MM.1S (cell line): ENCODE results near the gene PRSS27.
"Not testable (repeated sequence)": the region's sequence is repeated elsewhere in the genome, so short reads cannot be mapped to it uniquely, and the experiment has no call there.

Experiments used
- DNase-seq: peaks from one replicate; pipeline ENCODE4 v3.0.0-alpha.2; 2015
- H2AFZ ChIP-seq: fragments of 300-600 bp; sonication (generic); 2 replicates; pipeline ENCODE4 v1.6.0; 2016; ENCODE audit warnings: antibody characterized with exemption, low read length
- H3F3A ChIP-seq: fragments of 300-600 bp; sonication (generic); 2 replicates; pipeline ENCODE4 v1.6.1; 2016; ENCODE audit warnings: mild to moderate bottlenecking, antibody characterized with exemption, low read length, moderate library complexity, mixed read lengths; ENCODE audit not compliant: insufficient read depth
- H3K27ac ChIP-seq: fragments of 300-600 bp; sonication (generic); 2 replicates; pipeline ENCODE4 v1.5.1; 2016; ENCODE audit warnings: mild to moderate bottlenecking, low read length
- H3K27me3 ChIP-seq: fragments of 300-600 bp; sonication (generic); replicated peaks from 2 replicates; pipeline ENCODE4 v1.6.0; 2016; ENCODE audit warnings: low read length; ENCODE audit not compliant: insufficient read depth
- H3K36me3 ChIP-seq: fragments of 300-600 bp; sonication (generic); replicated peaks from 2 replicates; pipeline ENCODE4 v1.6.1; 2016; ENCODE audit warnings: mild to moderate bottlenecking, low read length, mixed read lengths; ENCODE audit not compliant: insufficient read depth
- H3K4me1 ChIP-seq: fragments of 300-600 bp; sonication (generic); 2 replicates; pipeline ENCODE4 v1.6.1; 2016; ENCODE audit warnings: low read length, mixed read lengths
- H3K4me2 ChIP-seq: fragments of 300-600 bp; sonication (generic); 2 replicates; pipeline ENCODE4 v1.6.0; 2016; ENCODE audit warnings: low read depth, low read length
- H3K4me3 ChIP-seq: fragments of 300-600 bp; sonication (generic); 2 replicates; pipeline ENCODE4 v1.5.1; 2016; ENCODE audit warnings: low read length, mixed read lengths
- H3K79me2 ChIP-seq: fragments of 300-600 bp; sonication (generic); 2 replicates; pipeline ENCODE4 v1.6.1; 2016; ENCODE audit warnings: mixed run types, low read length, mixed read lengths
- H3K9ac ChIP-seq: fragments of 300-600 bp; sonication (generic); 2 replicates; pipeline ENCODE4 v1.6.1; 2016; ENCODE audit warnings: low read length, mixed read lengths
- H3K9me2 ChIP-seq: fragments of 300-600 bp; sonication (generic); replicated peaks from 2 replicates; pipeline ENCODE4 v1.6.1; 2016; ENCODE audit warnings: mild to moderate bottlenecking, low read length, mixed read lengths; ENCODE audit not compliant: insufficient read depth
- H3K9me3 ChIP-seq: fragments of 300-600 bp; sonication (generic); replicated peaks from 2 replicates; pipeline ENCODE4 v1.6.1; 2016; ENCODE audit warnings: mild to moderate bottlenecking, low read length, mixed read lengths; ENCODE audit not compliant: insufficient read depth
- H4K20me1 ChIP-seq: fragments of 300-600 bp; sonication (generic); 2 replicates; pipeline ENCODE4 v1.6.1; 2016; ENCODE audit warnings: mild to moderate bottlenecking, low read length, moderate library complexity, mixed read lengths; ENCODE audit not compliant: insufficient read depth
- CTCF ChIP-seq: fragments of 300-600 bp; sonication (generic); IDR thresholded peaks from 2 replicates; pipeline ENCODE4 v1.5.1; 2016; ENCODE audit warnings: antibody characterized with exemption, low read length, mixed read lengths
- EZH2 ChIP-seq: fragments of 300-600 bp; sonication (generic); optimal IDR thresholded peaks from 2 replicates; pipeline ENCODE3; 2017; ENCODE audit warnings: low read depth, mild to moderate bottlenecking, antibody characterized with exemption, low read length, mixed read lengths
- EZH2phosphoT487 ChIP-seq: fragments of 300-600 bp; sonication (generic); IDR thresholded peaks from 2 replicates; pipeline ENCODE4 v1.6.1; 2018; ENCODE audit warnings: antibody characterized with exemption, low read length

Gene PRSS27

GRCh38 chr16:2697401-2697948 lies 22.5 kb downstream of the PRSS27 start:
- no peaks in the 10 kb centered on the region for H3F3A ChIP-seq
- no peaks in the 10 kb centered on the region for H3K27me3 ChIP-seq
- TF ChIP-seq EZH2phosphoT487 = no peak
- TF ChIP-seq EZH2 = no peak
- TF ChIP-seq CTCF = no peak
- H3K4me2 ChIP-seq = no peak overlapping the region
- H3K79me2 ChIP-seq = peaks cover 11% of the 10 kb centered on the region
- no peak overlapping the region for H3K9ac ChIP-seq
- no peaks in the 10 kb centered on the region for H3K4me1 ChIP-seq
- DNase-seq = no peak
- H3K27ac ChIP-seq = no peak overlapping the region
- H3K9me3 ChIP-seq = no peaks in the 10 kb centered on the region
- H3K9me2 ChIP-seq = no peaks in the 10 kb centered on the region
- H2AFZ ChIP-seq = no peak overlapping the region
- no peaks in the 10 kb centered on the region for H4K20me1 ChIP-seq
- no peak overlapping the region for H3K4me3 ChIP-seq
- H3K36me3 ChIP-seq = no peaks in the 10 kb centered on the region

GRCh38 chr16:2696601-2697250 lies 23.3 kb downstream of the PRSS27 start:
- DNase-seq, H2AFZ ChIP-seq, H3K36me3 ChIP-seq, H4K20me1 ChIP-seq, H3K4me1 ChIP-seq, H3K9me3 ChIP-seq, H3K27me3 ChIP-seq, H3K4me3 ChIP-seq, H3K4me2 ChIP-seq, H3F3A ChIP-seq, H3K9ac ChIP-seq, H3K9me2 ChIP-seq, H3K27ac ChIP-seq: not testable (repeated sequence)
- H3K79me2 ChIP-seq = peaks cover 19% of the 10 kb centered on the region

- Histone ChIP-seq H3K27ac (no peak overlapping the region), H3K27me3 (no peaks in the 10 kb centered on the region), H3K4me1 (no peaks in the 10 kb centered on the region), H3K9me2 (no peaks in the 10 kb centered on the region), H3K79me2 (peaks cover 44% of the 10 kb centered on the region), H3K4me2 (no peak overlapping the region), H2AFZ (no peak overlapping the region), H3F3A (no peaks in the 10 kb centered on the region), H3K4me3 (no peak overlapping the region), H3K9ac (no peak overlapping the region), H3K9me3 (no peaks in the 10 kb centered on the region), H4K20me1 (no peaks in the 10 kb centered on the region), H3K36me3 (no peaks in the 10 kb centered on the region; the same call in 1 of the 2 replicates)
- TF ChIP-seq EZH2 (no peak), EZH2phosphoT487 (no peak), CTCF (no peak)
- no peak for DNase-seq
These were observed 26.9 kb downstream of the PRSS27 start for GRCh38 chr16:2692948-2693651.
